Activated CD4-positive, alpha-beta T cell treated with anti-CD3 and anti-CD28 coated beads for 1 hour (primary cell): ENCODE measurements around the gene C16orf96.
"Not testable (repeated sequence)": the region's sequence is repeated elsewhere in the genome, so short reads cannot be mapped to it uniquely, and the experiment has no call there.

ENCODE experiments used
- DNase-seq: peaks from one replicate; pipeline ENCODE4 v3.0.0-alpha.2; 2020

C16orf96 gene

DNA sequence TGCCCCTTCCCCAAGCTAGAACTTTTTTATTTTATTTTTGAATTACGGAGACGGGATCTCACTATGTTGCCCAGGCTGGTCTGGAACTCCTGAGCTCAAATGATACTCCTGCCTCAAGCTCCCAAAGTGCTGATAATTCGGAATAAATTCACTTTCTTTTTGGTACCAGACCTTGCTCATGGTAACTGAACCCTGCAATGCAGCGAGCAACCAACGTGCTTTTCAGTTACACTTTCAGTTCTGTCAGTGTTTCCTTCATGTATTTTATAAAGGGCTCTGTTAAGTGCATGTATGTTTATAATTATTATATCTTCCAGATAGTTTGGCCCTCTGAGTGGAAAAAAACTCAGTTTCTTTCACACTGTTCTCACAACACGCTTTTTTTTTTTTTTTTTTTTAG is 13.9 kb downstream of the C16orf96 start:
- DNase-seq = no peak

DNA sequence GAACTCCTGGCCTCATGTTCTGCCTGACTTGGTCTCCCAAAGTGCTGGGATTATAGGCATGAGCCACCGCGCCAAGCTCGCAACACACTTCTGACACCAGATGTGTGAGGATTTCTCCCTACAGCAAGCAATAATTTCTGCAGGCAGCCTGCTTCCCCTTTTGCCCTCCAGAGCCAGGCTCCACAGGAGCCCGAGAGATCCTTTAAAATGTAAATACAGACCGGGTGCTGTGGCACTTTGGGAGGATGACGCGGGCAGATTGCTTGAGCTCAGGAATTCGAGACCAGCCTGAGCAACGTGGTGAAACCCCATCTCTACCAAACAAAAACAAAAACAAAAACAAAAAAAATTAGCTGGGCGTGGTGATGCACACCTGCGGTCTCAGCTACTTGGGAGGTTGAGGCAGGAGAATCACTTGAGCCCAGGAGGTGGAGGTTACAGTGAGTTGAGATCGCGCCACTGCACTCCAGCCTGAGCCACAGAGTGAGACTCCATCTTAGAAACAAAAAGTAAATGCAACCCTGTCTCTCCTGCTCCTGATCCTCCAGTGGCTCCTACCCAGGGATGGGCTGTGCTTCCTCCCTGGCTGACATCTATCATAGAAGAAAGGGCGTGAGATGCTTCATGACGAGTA is 14.7 kb downstream of the C16orf96 start:
- DNase-seq = no peak

GRCh38 chr16:4572715-4573114 is 16.6 kb downstream of the C16orf96 start:
- DNase-seq = no peak

DNA sequence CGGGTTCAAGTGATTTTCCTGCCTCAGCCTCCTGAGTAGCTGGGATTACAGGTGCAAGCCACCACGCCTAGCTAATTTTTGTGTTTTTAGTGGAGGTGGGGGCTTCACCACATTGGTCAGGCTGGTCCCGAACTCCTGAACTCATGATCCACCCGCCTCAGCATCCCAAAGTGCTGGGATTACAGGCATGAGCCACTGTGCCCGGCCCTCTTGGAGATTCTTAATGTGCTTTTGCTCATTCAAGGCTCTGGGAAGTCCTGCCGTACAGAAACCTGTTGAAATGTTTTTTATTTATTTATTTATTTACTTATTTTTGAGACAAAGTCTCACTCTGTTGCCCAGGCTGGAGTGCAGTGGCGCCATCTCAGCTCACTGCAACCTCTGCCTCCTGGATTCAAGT is 17.8 kb downstream of the C16orf96 start:
- not testable (repeated sequence) for DNase-seq

DNA sequence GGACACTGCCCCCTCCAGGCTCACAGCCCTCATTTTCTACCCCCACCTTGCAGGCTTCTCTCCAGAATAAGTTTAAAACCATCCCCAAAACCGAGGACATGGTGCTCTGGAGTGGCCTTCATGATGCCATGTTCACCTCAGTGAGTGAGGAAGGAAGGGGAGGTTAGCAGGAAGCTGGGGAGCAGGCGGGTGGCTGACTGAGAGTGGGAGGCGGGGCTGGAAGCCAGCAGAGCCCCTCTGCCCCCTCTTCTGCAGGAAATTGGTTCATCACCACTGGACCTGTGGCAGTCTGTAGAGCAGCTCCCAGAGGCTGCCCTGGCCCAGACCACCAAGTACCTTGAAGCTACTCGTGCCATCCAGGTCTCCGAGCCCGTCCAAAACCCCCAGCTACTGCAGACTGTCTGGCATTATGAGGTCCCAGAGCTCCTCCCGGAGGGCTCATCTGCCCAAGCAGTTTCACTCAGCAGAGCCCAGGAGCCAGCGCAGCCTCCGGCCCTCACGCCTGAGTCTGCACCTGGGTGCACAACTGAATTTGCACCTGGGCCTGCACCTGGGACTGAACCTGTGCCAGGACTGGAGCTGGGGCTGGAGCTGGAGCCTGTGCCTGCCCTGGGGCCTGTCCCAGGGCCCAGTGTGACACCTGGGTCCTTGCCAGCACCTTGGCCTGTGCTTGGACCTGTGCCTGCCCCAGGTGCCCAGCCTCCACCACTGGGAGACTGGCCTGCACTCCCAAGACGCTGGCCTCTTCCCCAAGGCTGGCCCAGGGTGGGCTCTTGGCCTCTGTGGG is 19.0 kb downstream of the C16orf96 start:
- no peak for DNase-seq

GRCh38 chr16:4576008-4576407 is 19.9 kb downstream of the C16orf96 start:
- DNase-seq = no peak

DNA sequence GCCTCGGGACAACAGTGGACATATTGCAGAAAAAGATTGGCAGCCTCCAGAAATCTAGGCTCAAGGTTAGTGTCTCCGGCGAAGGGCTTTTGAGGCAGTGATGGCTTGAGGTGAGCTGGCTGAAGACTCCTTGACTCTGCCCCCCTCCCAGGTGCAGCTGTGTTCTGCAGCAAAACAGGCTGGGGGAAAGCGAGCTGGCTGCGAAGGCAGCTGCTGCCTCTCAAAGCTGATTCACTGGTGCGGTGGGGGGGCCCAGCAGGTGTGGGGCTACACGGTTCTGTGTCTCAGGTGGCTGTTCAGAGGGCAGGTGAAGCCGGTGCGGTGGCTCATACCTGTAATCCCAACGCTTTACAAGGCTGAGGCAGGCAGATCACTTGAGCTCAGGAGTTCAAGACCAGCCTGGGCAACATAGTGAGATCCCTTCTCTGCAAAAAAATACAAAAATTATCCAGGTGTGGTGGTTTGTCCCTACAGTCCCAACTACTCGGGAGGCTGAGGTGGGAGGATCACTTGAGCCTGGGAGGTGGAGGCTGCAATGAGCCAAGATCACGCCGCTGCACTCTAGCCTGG is 22.9 kb downstream of the C16orf96 start:
- no peak for DNase-seq

GRCh38 chr16:4580250-4580649 is 24.1 kb downstream of the C16orf96 start:
- no peak for DNase-seq

DNA sequence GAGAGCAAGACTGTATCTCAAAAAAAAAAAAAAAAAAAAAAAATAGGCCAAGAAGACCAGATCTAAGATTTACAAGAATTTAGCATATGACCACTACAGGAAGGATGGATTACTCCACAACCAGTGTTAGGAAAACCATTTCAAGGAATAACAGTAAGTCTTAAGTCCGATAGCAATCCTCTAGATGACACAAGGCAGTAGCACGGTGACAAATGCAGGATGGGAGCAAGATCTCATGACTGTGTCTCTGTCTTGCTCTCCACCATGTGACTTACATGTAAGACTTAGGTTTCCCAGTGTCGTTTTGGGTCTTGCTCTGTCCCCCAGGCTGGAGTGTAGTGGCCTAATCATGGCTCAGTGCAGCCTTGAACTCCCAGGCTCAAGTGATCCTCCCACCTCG is 27.8 kb downstream of the C16orf96 start:
- no peak for DNase-seq

DNA sequence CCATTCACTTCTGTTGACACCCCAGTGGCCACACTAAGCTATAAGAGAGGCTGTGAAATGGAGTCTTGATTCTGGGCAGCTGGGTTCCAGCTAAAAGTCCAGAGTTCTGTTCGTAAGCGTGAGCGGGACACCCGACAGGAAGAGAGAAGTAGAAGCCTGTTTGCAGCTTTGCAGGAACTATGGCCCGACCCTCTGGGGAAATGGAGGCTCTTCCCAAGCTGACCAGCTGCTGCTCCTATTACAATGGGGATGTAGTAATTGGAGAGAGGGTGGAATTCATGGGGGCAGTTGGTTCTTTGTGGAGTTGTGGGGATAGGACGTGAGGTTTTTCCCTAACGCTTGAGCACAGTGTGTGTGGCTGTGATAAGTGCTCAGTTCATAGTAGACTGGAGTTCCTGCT is 30.2 kb downstream of the C16orf96 start:
- DNase-seq = no peak

GRCh38 chr16:4588386-4588785 is 32.2 kb downstream of the C16orf96 start:
- DNase-seq = no peak

DNA sequence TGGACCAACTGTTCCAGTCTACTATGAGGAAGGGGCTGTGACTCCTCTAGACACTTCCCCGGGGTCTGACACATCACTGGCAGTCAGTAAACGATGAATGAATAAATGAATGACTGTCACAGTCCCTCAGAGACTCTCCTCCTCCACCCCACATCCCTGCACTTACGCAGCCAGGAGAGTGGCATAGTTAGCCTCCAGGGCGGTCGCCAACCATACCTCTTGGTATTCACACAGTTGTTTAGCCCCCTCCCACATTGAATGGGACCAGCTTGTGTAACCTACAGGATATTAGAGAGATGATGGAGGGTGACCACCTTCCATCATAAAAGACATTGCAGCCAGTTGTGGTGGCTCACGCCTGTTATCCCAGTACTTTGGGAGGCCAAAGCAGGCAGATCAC is 32.8 kb downstream of the C16orf96 start:
- DNase-seq = no peak

GRCh38 chr16:4591191-4591590 is 35.1 kb downstream of the C16orf96 start:
- DNase-seq = no peak

- no peak for DNase-seq
These were observed 35.7 kb downstream of the C16orf96 start for GRCh38 chr16:4591706-4592470.

- DNase-seq = no peak
These were observed 36.9 kb downstream of the C16orf96 start for GRCh38 chr16:4593086-4593485.

DNA sequence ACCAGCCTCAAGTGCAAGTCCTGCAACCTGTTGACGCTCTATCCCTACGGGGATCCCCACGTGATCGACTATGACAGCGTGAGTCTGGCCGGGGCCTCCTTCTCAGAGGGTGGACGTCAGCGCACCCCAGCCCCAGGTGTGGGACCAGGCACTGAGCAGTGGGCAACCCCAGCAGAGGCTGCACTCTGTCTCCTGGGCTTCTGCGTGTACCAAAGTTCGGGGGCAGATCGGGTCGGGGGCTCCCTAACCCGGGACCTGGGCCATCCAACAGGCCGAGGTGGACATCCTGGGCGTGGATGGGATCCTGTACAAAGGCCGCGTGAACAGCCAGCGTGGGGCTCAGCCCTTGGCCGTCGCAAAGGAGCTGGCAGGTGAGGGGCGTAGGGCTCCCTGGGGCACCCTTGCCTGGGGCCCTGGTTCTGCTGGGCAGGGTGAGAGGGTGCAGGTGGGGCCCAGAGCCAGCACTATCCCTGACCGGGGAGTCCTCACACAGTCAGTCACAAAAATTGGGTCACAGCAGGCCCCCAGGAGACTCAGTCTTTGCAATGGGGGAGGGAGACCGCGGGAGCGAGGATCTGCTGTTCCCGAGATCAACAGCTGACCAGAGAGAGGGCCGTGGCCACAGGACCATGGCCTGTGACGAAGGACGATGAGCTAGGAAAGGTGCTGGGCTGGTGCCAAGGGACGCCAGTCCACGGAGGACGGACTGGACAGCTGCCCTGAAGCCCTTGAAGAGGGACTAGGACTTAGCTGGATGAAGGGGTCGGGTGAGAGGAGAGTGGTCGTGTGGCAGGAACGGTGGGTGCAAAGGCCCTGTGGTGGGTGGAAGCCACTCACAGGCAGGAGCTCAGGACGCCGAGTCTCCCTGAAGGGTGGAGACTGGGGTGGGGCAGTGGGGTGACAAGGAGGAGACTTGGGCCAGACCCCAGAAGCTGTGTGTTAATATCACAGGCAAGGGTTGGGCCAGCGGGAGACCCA is 38.6 kb downstream of the C16orf96 start:
- DNase-seq = no peak

GRCh38 chr16:4597174-4597573 is 41.0 kb downstream of the C16orf96 start:
- DNase-seq = no peak

DNA sequence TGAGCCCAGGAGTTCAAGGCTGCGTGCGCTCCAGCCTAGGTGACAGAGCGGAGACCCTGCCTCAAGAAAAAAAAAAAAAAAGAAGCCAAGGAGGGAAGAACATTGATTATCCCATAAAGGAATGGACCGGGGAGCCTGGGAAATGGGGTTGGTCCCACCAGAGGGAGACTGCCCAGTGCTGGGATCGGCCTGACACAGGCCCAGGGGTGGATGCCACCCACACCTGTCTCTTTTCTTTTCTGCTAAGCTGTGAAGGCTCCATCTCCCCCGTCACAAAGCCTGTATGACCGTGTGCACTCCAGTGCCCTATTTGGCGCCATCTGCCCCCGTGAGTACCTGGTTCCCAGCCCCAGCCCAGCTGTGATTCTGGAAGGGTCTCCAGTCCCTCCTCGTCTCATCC is 42.9 kb downstream of the C16orf96 start:
- no peak for DNase-seq

- DNase-seq = no peak
These were observed 43.4 kb downstream of the C16orf96 start for GRCh38 chr16:4599545-4599944.

DNA sequence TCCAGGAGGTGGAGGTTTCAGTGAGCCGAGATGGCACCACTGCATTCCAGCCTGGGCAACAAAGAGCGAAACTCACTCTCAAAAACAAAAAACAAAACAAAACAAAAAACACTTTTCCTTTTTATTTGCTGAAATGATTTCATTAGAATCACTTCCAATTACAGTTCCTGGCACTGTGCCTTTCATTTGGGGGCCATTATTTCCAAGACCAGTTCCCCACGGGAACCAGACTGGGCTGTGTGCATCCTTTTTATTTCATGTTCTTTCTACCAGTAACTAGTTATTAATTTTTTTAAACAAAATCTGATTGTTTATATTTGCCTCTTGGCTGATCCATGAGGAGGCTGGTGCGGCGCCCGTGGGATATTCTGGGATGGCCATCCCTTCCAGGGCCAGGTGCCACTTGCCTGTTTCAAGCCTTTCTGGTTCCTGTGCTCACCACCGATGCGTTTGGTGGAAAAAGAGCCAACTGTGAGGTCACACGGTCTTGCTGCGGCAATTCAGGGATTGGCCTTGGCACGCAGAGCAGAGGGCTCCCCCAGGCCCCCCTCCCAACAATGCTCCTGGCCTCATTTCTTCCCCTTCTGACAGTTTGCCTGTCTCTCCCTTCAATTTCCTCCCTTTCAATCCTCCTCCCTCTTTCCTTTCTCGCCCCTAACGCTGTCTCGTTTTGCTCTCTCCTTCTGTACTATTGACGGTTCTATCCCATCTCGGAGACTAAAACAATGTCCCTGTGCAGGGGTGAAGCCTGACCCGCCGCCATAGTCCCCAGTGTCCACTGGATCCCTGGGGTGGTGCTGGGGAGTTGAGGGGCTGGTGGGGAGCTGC is 45.1 kb downstream of the C16orf96 start:
- no peak for DNase-seq

DNA sequence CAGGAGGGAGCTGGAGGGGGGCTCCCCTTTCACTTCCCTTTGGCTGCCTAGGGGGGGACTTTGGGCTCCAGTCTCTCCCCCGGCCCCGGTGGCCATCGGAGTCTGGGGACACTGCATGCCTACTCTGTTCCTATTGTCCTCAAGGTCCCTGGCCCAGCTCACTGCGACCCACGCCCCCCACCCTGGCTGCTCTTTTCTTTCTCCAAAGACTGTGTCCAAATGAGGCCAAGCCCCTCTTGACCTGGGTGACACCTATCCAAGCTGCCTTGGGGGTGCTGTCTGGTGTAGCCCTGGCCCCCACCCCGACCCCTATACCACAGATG is 45.7 kb downstream of the C16orf96 start:
- DNase-seq = no peak

DNA sequence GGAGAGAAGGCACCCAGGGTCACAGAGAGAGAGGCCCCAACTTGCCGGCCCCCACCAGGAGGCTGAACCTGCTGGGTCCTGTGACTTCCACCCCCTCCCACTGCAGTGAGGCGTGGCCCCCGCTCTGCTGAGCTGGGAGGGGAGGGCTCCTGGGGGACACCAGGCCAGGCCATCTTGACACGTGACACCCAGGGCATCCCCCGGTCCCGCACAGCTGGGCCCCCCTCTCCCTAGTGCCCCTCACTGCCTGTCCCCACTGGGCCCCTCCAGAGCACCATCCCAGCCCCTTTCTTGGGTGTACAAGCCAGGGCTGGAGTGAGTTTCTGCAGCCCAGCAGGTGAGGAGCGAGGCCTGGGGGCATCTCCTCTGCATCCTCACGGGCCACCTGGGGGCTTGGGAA is 46.2 kb downstream of the C16orf96 start:
- DNase-seq = no peak
